Neural progenitor cell (in vitro differentiated cells): ENCODE results near the gene KIF26B. TPM values are rescaled to one million over a fixed set of nuclear protein-coding genes. Genes with fewer than 3 reads are reported as not detected.

Experiments used
- DNase-seq: peaks from one replicate; pipeline ENCODE4 v3.0.0-alpha.2; 2016; ENCODE audit warnings: low spot score
- H2AFZ ChIP-seq: fragments of 200-600 bp; sonication (generic); replicated peaks from 2 replicates; pipeline ENCODE4 v1.6.1; 2016; ENCODE audit warnings: antibody characterized with exemption
- H3F3A ChIP-seq: fragments of 200-600 bp; sonication (generic); 2 replicates; pipeline ENCODE4 v1.6.1; 2016; ENCODE audit warnings: antibody characterized with exemption, low read depth
- H3K27ac ChIP-seq: fragments of 200-600 bp; sonication (generic); 2 replicates; pipeline ENCODE4 v1.5.1; 2016; ENCODE audit warnings: mild to moderate bottlenecking
- H3K27me3 ChIP-seq: fragments of 200-600 bp; sonication (generic); 2 replicates; pipeline ENCODE4 v1.6.1; 2016; ENCODE audit warnings: mild to moderate bottlenecking, moderate library complexity
- H3K36me3 ChIP-seq: fragments of 200-600 bp; sonication (generic); 2 replicates; pipeline ENCODE4 v1.5.1; 2016
- H3K4me1 ChIP-seq: fragments of 200-600 bp; sonication (generic); 2 replicates; pipeline ENCODE4 v1.6.1; 2016; ENCODE audit warnings: mixed run types
- H3K4me2 ChIP-seq: fragments of 200-600 bp; sonication (generic); 2 replicates; pipeline ENCODE4 v1.6.1; 2016
- H3K4me3 ChIP-seq: fragments of 200-600 bp; sonication (generic); 2 replicates; pipeline ENCODE4 v1.5.1; 2016
- H3K79me2 ChIP-seq: fragments of 200-600 bp; sonication (generic); 2 replicates; pipeline ENCODE4 v1.6.1; 2016; ENCODE audit warnings: low read depth
- H3K9ac ChIP-seq: fragments of 200-600 bp; sonication (generic); 2 replicates; pipeline ENCODE4 v1.6.1; 2016
- H3K9me3 ChIP-seq: fragments of 200-600 bp; sonication (generic); 2 replicates; pipeline ENCODE4 v1.5.1; 2016; ENCODE audit warnings: low read depth
- H4K20me1 ChIP-seq: fragments of 200-600 bp; sonication (generic); 2 replicates; pipeline ENCODE4 v1.6.1; 2016; ENCODE audit warnings: low read depth
- H3K27ac Mint-ChIP-seq: 3 replicates; pipeline ENCODE4 v1.8.0; 2021; ENCODE audit warnings: mixed read lengths
- H3K27me3 Mint-ChIP-seq: 2 replicates; pipeline ENCODE4 v1.8.0; 2022; ENCODE audit warnings: low read depth, mild to moderate bottlenecking, inconsistent platforms, moderate library complexity, mixed read lengths; ENCODE audit not compliant: insufficient read depth
- H3K36me3 Mint-ChIP-seq: 3 replicates; pipeline ENCODE4 v1.8.0; 2021; ENCODE audit warnings: mixed read lengths
- H3K4me1 Mint-ChIP-seq: 3 replicates; pipeline ENCODE4 v1.8.0; 2021; ENCODE audit warnings: mixed read lengths
- H3K4me3 Mint-ChIP-seq: 3 replicates; pipeline ENCODE4 v1.8.0; 2021; ENCODE audit warnings: mild to moderate bottlenecking, moderate library complexity, mixed read lengths
- H3K9me3 Mint-ChIP-seq: 3 replicates; pipeline ENCODE4 v1.8.0; 2020; ENCODE audit warnings: mixed read lengths
- EZH2 ChIP-seq: fragments of 200-600 bp; sonication (generic); IDR thresholded peaks from 2 replicates; pipeline ENCODE4 v1.6.1; 2017; ENCODE audit warnings: antibody characterized with exemption, mild to moderate bottlenecking, moderate library complexity
- EZH2phosphoT487 ChIP-seq: fragments of 200-600 bp; sonication (generic); IDR thresholded peaks from 2 replicates; pipeline ENCODE4 v1.6.1; 2017; ENCODE audit warnings: antibody characterized with exemption
- total RNA-seq: library from RNA; depleted of rRNA; stranded (reverse); fragments of >200 nt; gene quantifications from 2 replicates; pipeline ENCODE4 v1.2.3, GENCODE V29; 2015; ENCODE audit warnings: low replicate concordance
- TF ChIP-seq, protein P1 (sequence below): fragments of 200-600 bp; sonication (generic); IDR thresholded peaks from 2 replicates; pipeline ENCODE4 v1.5.1; 2017; ENCODE audit warnings: antibody characterized with exemption, mild to moderate bottlenecking

Gene KIF26B
- total RNA-seq, 1 donor from 2014 or later, result 0.47 TPM

DNA sequence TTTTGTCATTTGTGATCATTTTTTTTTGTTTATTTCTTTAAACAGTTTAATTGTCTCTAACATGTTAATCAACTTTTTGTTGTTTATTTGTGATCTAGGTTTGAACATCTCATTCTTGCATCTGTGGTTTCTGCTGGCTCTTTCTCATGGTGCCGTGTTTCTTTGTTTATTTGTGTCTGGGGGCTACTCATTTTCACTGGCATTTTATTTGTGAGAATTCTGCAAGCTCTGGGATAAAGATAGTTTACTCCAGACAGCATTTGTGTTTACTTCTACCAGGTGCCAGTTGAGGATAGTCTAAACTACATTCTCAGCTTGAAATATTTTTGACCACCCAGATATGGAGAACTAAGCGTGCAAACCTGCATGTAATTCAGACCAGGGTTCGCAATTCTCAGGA, 508.6 kb downstream of the KIF26B start:
- no peaks in the 10 kb centered on the region for H3K27me3 Mint-ChIP-seq
- Histone ChIP-seq H3K4me1 (no peaks in the 10 kb centered on the region), H3K4me3 (no peak overlapping the region), H2AFZ (no peak overlapping the region), H3K36me3 (no peaks in the 10 kb centered on the region), H4K20me1 (no peaks in the 10 kb centered on the region), H3K9ac (no peak overlapping the region), H3K9me3 (no peaks in the 10 kb centered on the region), H3F3A (no peaks in the 10 kb centered on the region), H3K27ac (no peak overlapping the region), H3K4me2 (no peak overlapping the region), H3K27me3 (no peaks in the 10 kb centered on the region), H3K79me2 (no peaks in the 10 kb centered on the region)
- no peaks in the 10 kb centered on the region for H3K9me3 Mint-ChIP-seq
- H3K27ac Mint-ChIP-seq, result no peak overlapping the region
- H3K4me3 Mint-ChIP-seq, result no peak overlapping the region
- no peaks in the 10 kb centered on the region for H3K4me1 Mint-ChIP-seq
- DNase-seq, result no peak
- TF ChIP-seq, protein P1, sequence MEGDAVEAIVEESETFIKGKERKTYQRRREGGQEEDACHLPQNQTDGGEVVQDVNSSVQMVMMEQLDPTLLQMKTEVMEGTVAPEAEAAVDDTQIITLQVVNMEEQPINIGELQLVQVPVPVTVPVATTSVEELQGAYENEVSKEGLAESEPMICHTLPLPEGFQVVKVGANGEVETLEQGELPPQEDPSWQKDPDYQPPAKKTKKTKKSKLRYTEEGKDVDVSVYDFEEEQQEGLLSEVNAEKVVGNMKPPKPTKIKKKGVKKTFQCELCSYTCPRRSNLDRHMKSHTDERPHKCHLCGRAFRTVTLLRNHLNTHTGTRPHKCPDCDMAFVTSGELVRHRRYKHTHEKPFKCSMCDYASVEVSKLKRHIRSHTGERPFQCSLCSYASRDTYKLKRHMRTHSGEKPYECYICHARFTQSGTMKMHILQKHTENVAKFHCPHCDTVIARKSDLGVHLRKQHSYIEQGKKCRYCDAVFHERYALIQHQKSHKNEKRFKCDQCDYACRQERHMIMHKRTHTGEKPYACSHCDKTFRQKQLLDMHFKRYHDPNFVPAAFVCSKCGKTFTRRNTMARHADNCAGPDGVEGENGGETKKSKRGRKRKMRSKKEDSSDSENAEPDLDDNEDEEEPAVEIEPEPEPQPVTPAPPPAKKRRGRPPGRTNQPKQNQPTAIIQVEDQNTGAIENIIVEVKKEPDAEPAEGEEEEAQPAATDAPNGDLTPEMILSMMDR, result no peak
- TF ChIP-seq EZH2phosphoT487 (no peak), EZH2 (no peak)
- H3K36me3 Mint-ChIP-seq, result no peaks in the 10 kb centered on the region

- Histone ChIP-seq H3K9me3 (no peaks in the 10 kb centered on the region), H3K4me2 (no peak overlapping the region), H3K4me1 (no peaks in the 10 kb centered on the region), H3K79me2 (no peaks in the 10 kb centered on the region), H3K9ac (no peak overlapping the region), H3K27ac (no peak overlapping the region), H3K36me3 (no peaks in the 10 kb centered on the region), H2AFZ (no peak overlapping the region), H3F3A (no peaks in the 10 kb centered on the region), H4K20me1 (no peaks in the 10 kb centered on the region), H3K4me3 (no peak overlapping the region), H3K27me3 (no peaks in the 10 kb centered on the region)
- H3K4me1 Mint-ChIP-seq, result no peaks in the 10 kb centered on the region
- no peaks in the 10 kb centered on the region for H3K36me3 Mint-ChIP-seq
- no peaks in the 10 kb centered on the region for H3K9me3 Mint-ChIP-seq
- no peak for DNase-seq
- no peak overlapping the region for H3K27ac Mint-ChIP-seq
- TF ChIP-seq EZH2phosphoT487, result no peak
- TF ChIP-seq EZH2, result no peak
- TF ChIP-seq, protein P1, result no peak
- no peaks in the 10 kb centered on the region for H3K27me3 Mint-ChIP-seq
- no peak overlapping the region for H3K4me3 Mint-ChIP-seq
Observed at GRCh38 chr1:245663841-245664240, 509.1 kb downstream of the KIF26B start.

GRCh38 chr1:245666412-245666811, 511.6 kb downstream of the KIF26B start:
- H3K9me3 Mint-ChIP-seq, result no peaks in the 10 kb centered on the region
- no peaks in the 10 kb centered on the region for H4K20me1 ChIP-seq
- no peaks in the 10 kb centered on the region for H3K9me3 ChIP-seq
- no peak overlapping the region for H3K27ac Mint-ChIP-seq
- no peaks in the 10 kb centered on the region for H3K4me1 ChIP-seq
- no peak overlapping the region for H3K4me3 ChIP-seq
- H3K79me2 ChIP-seq, result no peaks in the 10 kb centered on the region
- peaks cover 3% of the 10 kb centered on the region for H3K36me3 Mint-ChIP-seq
- H3K36me3 ChIP-seq, result no peaks in the 10 kb centered on the region
- DNase-seq, result no peak
- no peak overlapping the region for H3K27ac ChIP-seq
- no peak overlapping the region for H3K4me3 Mint-ChIP-seq
- no peak overlapping the region for H2AFZ ChIP-seq
- H3K9ac ChIP-seq, result no peak overlapping the region
- no peaks in the 10 kb centered on the region for H3K27me3 Mint-ChIP-seq
- H3K4me1 Mint-ChIP-seq, result peaks cover 2% of the 10 kb centered on the region
- no peaks in the 10 kb centered on the region for H3K27me3 ChIP-seq
- no peaks in the 10 kb centered on the region for H3F3A ChIP-seq
- no peak overlapping the region for H3K4me2 ChIP-seq
- TF ChIP-seq, protein P1, result no peak
- TF ChIP-seq EZH2 (no peak), EZH2phosphoT487 (no peak)
